Measurements from ENCODE around the gene CDK6.

Gene CDK6

GRCh38 chr7:92563345-92563744 lies 273.0 kb downstream of the CDK6 start:
- H3K4me3 ChIP-seq (ENCODE audit: low read depth, low read length), result no peak overlapping the region
- in situ Hi-C loops (cut with HindIII; ENCODE audit: low pct_ligation_motif_present, low sequenced_read_pairs), result no loop called here
- DNase-seq, result no peak
- H3K27ac ChIP-seq, result no peak overlapping the region
- H3K27me3 ChIP-seq (replicated peaks), result no peaks in the 10 kb centered on the region
- TF ChIP-seq CTCF (IDR thresholded peaks at IDR 0.05; ENCODE audit: low read depth, low read length, missing control alignments), result no peak
- H3K36me3 ChIP-seq (replicated peaks), result peaks cover 31% of the 10 kb centered on the region

GRCh38 chr7:92560602-92561001 lies 275.8 kb downstream of the CDK6 start:
- Histone ChIP-seq H3K27me3 (replicated peaks) (no peaks in the 10 kb centered on the region), H3K36me3 (replicated peaks) (peaks cover 21% of the 10 kb centered on the region), H3K4me3 (ENCODE audit: low read depth, low read length) (no peak overlapping the region), H3K27ac (no peak overlapping the region)
- TF ChIP-seq CTCF (IDR thresholded peaks at IDR 0.05; ENCODE audit: low read depth, low read length, missing control alignments), result no peak
- in situ Hi-C loops (cut with HindIII; ENCODE audit: low pct_ligation_motif_present, low sequenced_read_pairs), result no loop called here
- no peak for DNase-seq

GRCh38 chr7:92557808-92558362 lies 278.5 kb downstream of the CDK6 start:
- in situ Hi-C loops (cut with HindIII; ENCODE audit: low pct_ligation_motif_present, low sequenced_read_pairs), result no loop called here
- no peak for TF ChIP-seq CTCF (IDR thresholded peaks at IDR 0.05; ENCODE audit: low read depth, low read length, missing control alignments)
- DNase-seq, result no peak
- Histone ChIP-seq H3K36me3 (replicated peaks) (peaks cover 12% of the 10 kb centered on the region), H3K27me3 (replicated peaks) (no peaks in the 10 kb centered on the region), H3K27ac (no peak overlapping the region), H3K4me3 (ENCODE audit: low read depth, low read length) (no peak overlapping the region)

GRCh38 chr7:92557249-92557648 lies 279.1 kb downstream of the CDK6 start:
- DNase-seq, result no peak
- H3K27ac ChIP-seq, result no peak overlapping the region
- in situ Hi-C loops (cut with HindIII; ENCODE audit: low pct_ligation_motif_present, low sequenced_read_pairs), result no loop called here
- no peak overlapping the region for H3K4me3 ChIP-seq (ENCODE audit: low read depth, low read length)
- no peaks in the 10 kb centered on the region for H3K27me3 ChIP-seq (replicated peaks)
- peaks cover 7% of the 10 kb centered on the region for H3K36me3 ChIP-seq (replicated peaks)
- TF ChIP-seq CTCF (IDR thresholded peaks at IDR 0.05; ENCODE audit: low read depth, low read length, missing control alignments), result no peak
